OCI-LY7 (cell line): ENCODE results near the gene MXD4. TPM values are rescaled to one million over a fixed set of nuclear protein-coding genes. Genes with fewer than 3 reads are reported as not detected.

Experiments
- Bru-seq: library from RNA; stranded (reverse); fragments of 400-500 nt; gene quantifications from one replicate; lab custom pipeline; 2021; lab: Mats Ljungman, UMichigan
- BruChase-seq, 2 experiments: library from RNA; stranded (reverse); fragments of 400-500 nt; gene quantifications; one replicate each; lab custom pipeline; 2021; lab: Mats Ljungman, UMichigan
- BruUV-seq: library from RNA; stranded (reverse); fragments of 400-500 nt; replicated peaks from 2 replicates; lab custom pipeline; 2021; lab: Mats Ljungman, UMichigan
- CTCF ChIA-PET: fragments of 300-600 bp; sonication (Branson Sonifier 250); formaldehyde crosslinking; loops from one replicate; lab custom pipeline; 2022; ENCODE audit warnings: antibody characterized with exemption; ENCODE audit not compliant: unreplicated experiment; lab: Charles Lee
- POLR2A ChIA-PET: fragments of 300-600 bp; sonication (Branson Sonifier 250); formaldehyde crosslinking; loops from one replicate; lab custom pipeline; 2022; ENCODE audit warnings: antibody characterized with exemption; lab: Charles Lee
- DNase-seq: peaks from one replicate; pipeline ENCODE4 v3.0.0-alpha.2; 2015; ENCODE audit warnings: low spot score
- H2AFZ ChIP-seq: fragments of 200-600 bp; sonication (generic), shearing (Covaris generic); 2 replicates; pipeline ENCODE4 v1.6.1; 2014; ENCODE audit warnings: mild to moderate bottlenecking, antibody characterized with exemption, low read length, moderate library complexity
- H3K27ac ChIP-seq: fragments of 200-600 bp; sonication (generic); 2 replicates; pipeline ENCODE4 v1.5.1; 2014; ENCODE audit warnings: mixed run types, low read depth, mild to moderate bottlenecking, moderate library complexity, low read length, inconsistent platforms; ENCODE audit not compliant: poor library complexity, severe bottlenecking
- H3K36me3 ChIP-seq: fragments of 200-600 bp; sonication (generic); 2 replicates; pipeline ENCODE4 v1.6.1; 2014; ENCODE audit warnings: mild to moderate bottlenecking, antibody characterized with exemption, low read length, moderate library complexity, mixed read lengths; ENCODE audit not compliant: insufficient read depth
- H3K4me1 ChIP-seq: fragments of 200-600 bp; sonication (generic); 2 replicates; pipeline ENCODE4 v1.5.1; 2014; ENCODE audit warnings: mild to moderate bottlenecking, low read length; ENCODE audit not compliant: insufficient read depth, poor library complexity, severe bottlenecking
- H3K4me2 ChIP-seq: fragments of 200-600 bp; sonication (generic); 2 replicates; pipeline ENCODE4 v1.6.1; 2014; ENCODE audit warnings: mild to moderate bottlenecking, low read length
- H3K4me3 ChIP-seq: fragments of 200-600 bp; sonication (generic); 2 replicates; pipeline ENCODE4 v1.5.1; 2014; ENCODE audit warnings: mild to moderate bottlenecking, low read depth, low read length; ENCODE audit not compliant: poor library complexity, severe bottlenecking
- H3K79me2 ChIP-seq: fragments of 200-600 bp; sonication (generic); 2 replicates; pipeline ENCODE4 v1.6.1; 2016; ENCODE audit warnings: low read depth, mild to moderate bottlenecking, low read length, moderate library complexity, mixed read lengths; ENCODE audit not compliant: insufficient read depth
- H3K9me2 ChIP-seq: fragments of 200-600 bp; sonication (generic); 2 replicates; pipeline ENCODE4 v1.6.1; 2016; ENCODE audit warnings: mild to moderate bottlenecking, low read length, mixed read lengths; ENCODE audit not compliant: insufficient read depth
- H3K9me3 ChIP-seq: fragments of 200-600 bp; sonication (generic); 2 replicates; pipeline ENCODE4 v1.6.1; 2014; ENCODE audit warnings: mild to moderate bottlenecking, mixed run types, low read length, mixed read lengths
- H4K20me1 ChIP-seq: fragments of 200-600 bp; sonication (generic); 2 replicates; pipeline ENCODE4 v1.6.1; 2014; ENCODE audit warnings: mild to moderate bottlenecking, antibody characterized with exemption, low read length, moderate library complexity, mixed read lengths; ENCODE audit not compliant: insufficient read depth
- CTCF ChIP-seq: fragments of 200-600 bp; sonication (generic); conservative IDR thresholded peaks from 2 replicates; pipeline ENCODE4 v1.5.1; 2014; ENCODE audit warnings: mild to moderate bottlenecking, antibody characterized with exemption, low read length, moderate library complexity, mixed read lengths
- EZH2phosphoT487 ChIP-seq: fragments of 200-600 bp; sonication (generic); IDR thresholded peaks from 2 replicates; pipeline ENCODE4 v1.6.1; 2018; ENCODE audit warnings: low read depth, borderline replicate concordance, mild to moderate bottlenecking, mixed run types, antibody characterized with exemption, low read length, moderate library complexity, mixed read lengths
- intact Hi-C: fragments of 100-400 bp; cut with micrococcal nuclease; formaldehyde crosslinking; loops from one replicate; pipeline ENCODE4 v1.10.0; 2022; ENCODE audit not compliant: unreplicated experiment
- long read RNA-seq: library from polyadenylated mRNA; stranded (forward); transcript quantifications from one replicate; pipeline ENCODE4 v2.0.0, GENCODE V29; 2022
- total RNA-seq, 2 experiments: library from RNA; depleted of rRNA in 1 of 2; stranded (reverse); fragments of >200 nt in 1 of 2; shearing (Covaris generic) in 1 of 2; gene quantifications; 2 replicates each; pipeline ENCODE4 v1.2.3, GENCODE V29; 2014 to 2022

The MXD4 gene, protein sequence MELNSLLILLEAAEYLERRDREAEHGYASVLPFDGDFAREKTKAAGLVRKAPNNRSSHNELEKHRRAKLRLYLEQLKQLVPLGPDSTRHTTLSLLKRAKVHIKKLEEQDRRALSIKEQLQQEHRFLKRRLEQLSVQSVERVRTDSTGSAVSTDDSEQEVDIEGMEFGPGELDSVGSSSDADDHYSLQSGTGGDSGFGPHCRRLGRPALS
- total RNA-seq (2014; rRNA removed; shearing (Covaris generic)) (2.4 and 3.0 TPM in 2 replicates), total RNA-seq (2022) (10.4 and 11.6 TPM in 2 replicates), Bru-seq, nascent RNA (percentile 34 among the genes with signal in this experiment), BruChase-seq, experiment 1, labeled RNA remaining after a 6-hour chase (percentile 47 among the genes with signal in this experiment), BruChase-seq, experiment 2, labeled RNA remaining after a 2-hour chase (percentile 50 among the genes with signal in this experiment)
- long read RNA-seq, full-length matches to known transcripts: 25 of 51 reads
- long read RNA-seq, partial matches to known transcripts: 4 of 51 reads
- long read RNA-seq, other reads (novel, unspliced or antisense): 22 of 51 reads

- BruUV-seq: no TSS peak
- Histone ChIP-seq H3K4me1 (peaks cover 20% of the 10 kb centered on the region), H3K4me2 (peak within 1 kb of the TSS; percentile 96)
Observed at GRCh38 chr4:2261853-2262144, at the start of gene MXD4. Gene MXD4, minus strand, starts transcription at chr4:2262109. Its CDS starts 129 bp downstream, at chr4:2261980.

GRCh38 chr4:2306773-2307410 lies 45.0 kb upstream of the MXD4 start:
- POLR2A ChIA-PET: interaction anchor here (0.5 kb wide), 1 partner anchor 1226 kb away, joined by 3 read pairs; no protein-coding TSS in a partner anchor
- TF ChIP-seq CTCF: no peak
- no peak for TF ChIP-seq EZH2phosphoT487
- no peaks in the 10 kb centered on the region for H3K79me2 ChIP-seq
- no peaks in the 10 kb centered on the region for H3K9me2 ChIP-seq
- CTCF ChIA-PET: no interaction called here
- H3K4me1 ChIP-seq: no peaks in the 10 kb centered on the region
- no peak overlapping the region for H3K4me3 ChIP-seq
- no peaks in the 10 kb centered on the region for H3K36me3 ChIP-seq
- no peak overlapping the region for H3K27ac ChIP-seq
- no peak for DNase-seq
- intact Hi-C loops: no loop called here
- H4K20me1 ChIP-seq: no peaks in the 10 kb centered on the region
- H2AFZ ChIP-seq: no peak overlapping the region
- no peaks in the 10 kb centered on the region for H3K9me3 ChIP-seq
- no TSS peak for BruUV-seq
- H3K4me2 ChIP-seq: no peak overlapping the region

More at GRCh38 chr4:2261853-2262144, at the start of gene MXD4:
- POLR2A ChIA-PET: interaction anchor here (0.9 to 2.4 kb wide), 2 partner anchors 20 to 129 kb away, joined by 5 to 7 read pairs; partner anchors contain the start of genes HAUS3 and POLN
- Histone ChIP-seq H4K20me1 (no peaks in the 10 kb centered on the region), H3K4me3 (peak within 1 kb of the TSS; percentile 76), H3K9me3 (no peaks in the 10 kb centered on the region), H3K27ac (peak within 1 kb of the TSS; percentile 49), H3K36me3 (no peaks in the 10 kb centered on the region), H2AFZ (peak within 1 kb of the TSS; percentile 72), H3K79me2 (no peaks in the 10 kb centered on the region), H3K9me2 (no peaks in the 10 kb centered on the region)
- intact Hi-C loops: loop anchor here (1.0 kb wide), 1 partner anchor 19 kb away; the partner anchor contains the start of genes HAUS3 and POLN
- no peak for TF ChIP-seq EZH2phosphoT487
- TF ChIP-seq CTCF: no peak
- no peak for DNase-seq
- CTCF ChIA-PET: no interaction called here
